ENCODE measurements around the gene RNF112. TPM values are rescaled to one million over a fixed set of nuclear protein-coding genes. Genes with fewer than 3 reads are reported as not detected.

RNF112 gene
- total and polyA plus RNA-seq, 2 of the 8 experiments (the other 6 are each of a cell fraction or from before 2014, with no cell fraction given): 1.1 to 2.2 TPM

- TF ChIP-seq, protein P1, sequence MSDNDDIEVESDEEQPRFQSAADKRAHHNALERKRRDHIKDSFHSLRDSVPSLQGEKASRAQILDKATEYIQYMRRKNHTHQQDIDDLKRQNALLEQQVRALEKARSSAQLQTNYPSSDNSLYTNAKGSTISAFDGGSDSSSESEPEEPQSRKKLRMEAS (IDR thresholded peaks at IDR 0.05): no peak
- TF ChIP-seq NANOG (IDR thresholded peaks at IDR 0.05; ENCODE audit: insufficient read depth, low read depth, low read length, poor library complexity, severe bottlenecking): no peak
- no peak for TF ChIP-seq TAF1 (IDR thresholded peaks at IDR 0.05; ENCODE audit: low read depth, low read length)
- TF ChIP-seq POLR2A (IDR thresholded peaks at IDR 0.05; ENCODE audit: control extremely low read depth in 1 of 2, low read depth in 2 of 2, low read length in 2 of 2): no peak
- no peak for TF ChIP-seq JUN (IDR thresholded peaks at IDR 0.05; ENCODE audit: low read depth, low read length)
- no peak for TF ChIP-seq GTF2F1 (IDR thresholded peaks at IDR 0.05; ENCODE audit: borderline replicate concordance, low read depth, low read length)
Observed at GRCh38 chr17:19408346-19408710, 2.7 kb upstream of the RNF112 start (continued).

All from H1 (cell line).